ENCODE measurements around the gene PREP. TPM values are rescaled to one million over a fixed set of nuclear protein-coding genes. Genes with fewer than 3 reads are reported as not detected.

Gene PREP
- total and polyA plus RNA-seq, 3 donors from 2014 or later, result 53.7 to 66.6 (median 56.4) TPM

DNA sequence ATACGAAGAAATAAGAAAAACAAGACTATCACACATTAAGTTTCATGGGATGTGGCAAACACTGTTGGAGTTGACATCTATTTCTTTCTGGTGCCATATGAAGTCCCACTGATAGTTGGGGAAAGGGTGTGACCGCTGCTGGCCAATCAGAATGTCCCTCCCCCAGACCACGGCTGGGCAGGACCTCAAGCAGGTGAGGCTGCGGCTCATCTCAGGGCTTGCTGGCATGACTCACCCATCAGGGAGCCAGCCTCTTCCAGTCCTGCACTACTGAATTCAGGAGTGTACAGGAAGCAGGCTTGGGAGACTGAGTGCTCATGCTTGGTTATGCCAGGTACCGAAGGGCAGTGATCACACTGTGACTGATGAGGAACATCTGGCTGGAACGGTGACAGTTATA is 18.9 kb downstream of the PREP start:
- no peak for TF ChIP-seq POLR2A (IDR thresholded peaks at IDR 0.05)
- TF ChIP-seq, protein P1, sequence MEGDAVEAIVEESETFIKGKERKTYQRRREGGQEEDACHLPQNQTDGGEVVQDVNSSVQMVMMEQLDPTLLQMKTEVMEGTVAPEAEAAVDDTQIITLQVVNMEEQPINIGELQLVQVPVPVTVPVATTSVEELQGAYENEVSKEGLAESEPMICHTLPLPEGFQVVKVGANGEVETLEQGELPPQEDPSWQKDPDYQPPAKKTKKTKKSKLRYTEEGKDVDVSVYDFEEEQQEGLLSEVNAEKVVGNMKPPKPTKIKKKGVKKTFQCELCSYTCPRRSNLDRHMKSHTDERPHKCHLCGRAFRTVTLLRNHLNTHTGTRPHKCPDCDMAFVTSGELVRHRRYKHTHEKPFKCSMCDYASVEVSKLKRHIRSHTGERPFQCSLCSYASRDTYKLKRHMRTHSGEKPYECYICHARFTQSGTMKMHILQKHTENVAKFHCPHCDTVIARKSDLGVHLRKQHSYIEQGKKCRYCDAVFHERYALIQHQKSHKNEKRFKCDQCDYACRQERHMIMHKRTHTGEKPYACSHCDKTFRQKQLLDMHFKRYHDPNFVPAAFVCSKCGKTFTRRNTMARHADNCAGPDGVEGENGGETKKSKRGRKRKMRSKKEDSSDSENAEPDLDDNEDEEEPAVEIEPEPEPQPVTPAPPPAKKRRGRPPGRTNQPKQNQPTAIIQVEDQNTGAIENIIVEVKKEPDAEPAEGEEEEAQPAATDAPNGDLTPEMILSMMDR (IDR thresholded peaks at IDR 0.05), result no peak
- 89 to 94% methylated on average over 4 to 6 of the region's 6 CpGs for WGBS, 2 donors
- Histone ChIP-seq H3K4me3 (no peak overlapping the region), H3K27ac (no peak overlapping the region), H3K4me1 (peaks cover 4% of the 10 kb centered on the region), H3K36me3 (ENCODE audit: low read depth, missing control alignments) (no peaks in the 10 kb centered on the region), H3K27me3 (no peaks in the 10 kb centered on the region), H3K9me3 (no peaks in the 10 kb centered on the region)
- DNase-seq, result no peak
- intact Hi-C loops (cut with DNase I; ENCODE audit: low total_unique reads), result no loop called here

DNA sequence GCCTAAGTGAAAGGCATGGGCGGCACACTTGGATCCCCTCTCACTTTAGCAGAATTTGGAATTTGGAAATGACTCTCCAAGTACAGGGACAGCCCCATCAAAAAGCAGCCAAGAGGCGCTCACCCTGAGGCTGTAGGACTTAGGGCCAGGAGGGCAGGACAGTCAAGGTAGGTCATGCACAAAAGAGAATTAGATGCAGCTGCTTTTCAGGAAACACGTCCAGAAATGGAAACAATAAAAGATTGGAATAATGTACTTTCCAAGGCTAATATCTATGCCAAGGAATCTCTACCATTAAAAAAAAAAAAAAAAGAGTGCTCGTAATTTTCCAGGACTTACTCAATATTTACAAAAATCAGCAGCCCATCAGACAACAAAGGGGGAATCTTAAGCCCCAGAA is 19.9 kb downstream of the PREP start:
- Histone ChIP-seq H3K27ac (no peak overlapping the region), H3K27me3 (no peaks in the 10 kb centered on the region), H3K4me1 (peaks cover 4% of the 10 kb centered on the region), H3K36me3 (ENCODE audit: low read depth, missing control alignments) (no peaks in the 10 kb centered on the region), H3K4me3 (no peak overlapping the region), H3K9me3 (no peaks in the 10 kb centered on the region)
- TF ChIP-seq POLR2A (IDR thresholded peaks at IDR 0.05), result no peak
- TF ChIP-seq, protein P1 (IDR thresholded peaks at IDR 0.05), result no peak
- intact Hi-C loops (cut with DNase I; ENCODE audit: low total_unique reads), result no loop called here
- WGBS, 2 donors, result 54 to 65% methylated on average over 4 of the region's 4 CpGs
- no peak for DNase-seq

DNA sequence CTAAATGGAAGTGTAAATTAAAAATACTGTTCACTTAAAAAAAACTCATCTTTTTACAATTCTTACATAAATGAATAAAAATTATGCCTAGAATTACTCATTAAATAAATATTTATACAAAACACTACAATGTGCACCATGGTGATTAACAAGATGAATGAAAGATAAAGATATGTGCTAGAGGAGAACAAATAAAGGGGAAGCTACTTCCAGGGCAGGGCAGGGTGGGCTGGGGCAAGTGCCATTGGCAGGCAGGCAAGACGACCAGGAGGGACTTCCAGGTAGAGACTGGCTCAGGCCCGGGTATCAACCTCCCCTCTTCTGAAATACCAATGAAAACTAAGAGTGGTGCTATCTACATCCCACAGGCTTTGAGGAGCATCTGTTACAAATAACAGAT is 20.4 kb downstream of the PREP start:
- Histone ChIP-seq H3K27ac (no peak overlapping the region), H3K4me1 (peaks cover 4% of the 10 kb centered on the region), H3K27me3 (no peaks in the 10 kb centered on the region), H3K4me3 (no peak overlapping the region), H3K9me3 (no peaks in the 10 kb centered on the region), H3K36me3 (ENCODE audit: low read depth, missing control alignments) (no peaks in the 10 kb centered on the region)
- WGBS, 2 donors, result 45 to 69% methylated on average over 2 of the region's 2 CpGs
- no peak for TF ChIP-seq POLR2A (IDR thresholded peaks at IDR 0.05)
- TF ChIP-seq, protein P1 (IDR thresholded peaks at IDR 0.05), result no peak
- intact Hi-C loops (cut with DNase I; ENCODE audit: low total_unique reads), result no loop called here
- DNase-seq, result no peak

DNA sequence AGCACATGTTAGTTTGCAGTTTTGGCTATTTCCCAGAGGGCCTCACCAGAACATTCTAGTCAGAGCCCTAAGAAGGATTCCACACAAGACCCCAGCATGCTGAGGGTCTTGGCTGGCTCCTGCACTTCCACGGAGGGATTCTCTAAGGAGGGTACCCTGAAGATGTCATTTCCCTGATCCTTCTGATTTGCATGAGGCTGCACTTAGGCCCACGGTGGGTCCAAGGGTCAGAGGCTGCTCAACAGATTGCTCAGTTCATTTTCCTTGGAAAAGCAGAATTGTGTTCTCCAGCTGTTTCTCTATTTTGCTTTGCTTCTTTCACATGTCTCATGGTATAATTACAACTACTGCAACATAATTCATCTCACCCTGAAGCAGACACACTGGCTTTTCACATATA is 22.2 kb downstream of the PREP start:
- WGBS, 2 donors, result 72 to 82% methylated on average over 2 of the region's 2 CpGs
- Histone ChIP-seq H3K9me3 (no peaks in the 10 kb centered on the region), H3K27ac (no peak overlapping the region), H3K36me3 (ENCODE audit: low read depth, missing control alignments) (no peaks in the 10 kb centered on the region), H3K4me3 (no peak overlapping the region), H3K27me3 (no peaks in the 10 kb centered on the region), H3K4me1 (peaks cover 4% of the 10 kb centered on the region)
- DNase-seq, result no peak
- TF ChIP-seq POLR2A (IDR thresholded peaks at IDR 0.05), result no peak
- TF ChIP-seq, protein P1 (IDR thresholded peaks at IDR 0.05), result no peak
- intact Hi-C loops (cut with DNase I; ENCODE audit: low total_unique reads), result no loop called here

DNA sequence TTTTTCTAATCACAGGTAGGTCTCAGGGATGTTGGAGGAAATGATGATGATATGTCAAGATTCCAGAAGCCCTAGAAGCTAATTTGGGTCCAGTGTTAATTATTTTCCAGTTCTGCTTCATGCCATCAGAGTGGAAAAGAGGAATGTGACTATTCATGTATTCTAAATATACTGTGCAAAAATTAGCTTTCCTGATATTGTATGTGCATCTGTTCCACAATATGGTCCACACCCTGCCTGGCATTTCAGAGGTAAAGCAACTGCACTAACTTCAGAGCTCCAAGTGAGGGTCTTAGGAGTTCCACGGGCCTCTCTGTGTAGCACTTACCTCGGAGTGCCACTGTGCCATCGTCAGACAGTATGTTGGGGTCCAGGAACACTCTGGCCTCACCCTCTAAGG is 27.1 kb downstream of the PREP start:
- TF ChIP-seq, protein P1 (IDR thresholded peaks at IDR 0.05), result no peak
- no peak for TF ChIP-seq POLR2A (IDR thresholded peaks at IDR 0.05)
- Histone ChIP-seq H3K27ac (no peak overlapping the region), H3K27me3 (no peaks in the 10 kb centered on the region), H3K9me3 (no peaks in the 10 kb centered on the region), H3K4me1 (peaks cover 15% of the 10 kb centered on the region), H3K4me3 (no peak overlapping the region), H3K36me3 (ENCODE audit: low read depth, missing control alignments) (no peaks in the 10 kb centered on the region)
- 85 to 96% methylated on average over 3 of the region's 3 CpGs for WGBS, 2 donors
- intact Hi-C loops (cut with DNase I; ENCODE audit: low total_unique reads), result no loop called here
- no peak for DNase-seq

Measured in testis (tissue), 3 donors.